GM19099 (cell line): Measurements from ENCODE around the gene HYAL3.

ENCODE experiments used
- POLR2A ChIP-seq: IDR thresholded peaks from 3 replicates; pipeline ENCODE4 v1.6.1; 2011; ENCODE audit warnings: low read depth; ENCODE audit not compliant: insufficient read length; ENCODE audit errors: extremely low read depth

The HYAL3 gene

DNA sequence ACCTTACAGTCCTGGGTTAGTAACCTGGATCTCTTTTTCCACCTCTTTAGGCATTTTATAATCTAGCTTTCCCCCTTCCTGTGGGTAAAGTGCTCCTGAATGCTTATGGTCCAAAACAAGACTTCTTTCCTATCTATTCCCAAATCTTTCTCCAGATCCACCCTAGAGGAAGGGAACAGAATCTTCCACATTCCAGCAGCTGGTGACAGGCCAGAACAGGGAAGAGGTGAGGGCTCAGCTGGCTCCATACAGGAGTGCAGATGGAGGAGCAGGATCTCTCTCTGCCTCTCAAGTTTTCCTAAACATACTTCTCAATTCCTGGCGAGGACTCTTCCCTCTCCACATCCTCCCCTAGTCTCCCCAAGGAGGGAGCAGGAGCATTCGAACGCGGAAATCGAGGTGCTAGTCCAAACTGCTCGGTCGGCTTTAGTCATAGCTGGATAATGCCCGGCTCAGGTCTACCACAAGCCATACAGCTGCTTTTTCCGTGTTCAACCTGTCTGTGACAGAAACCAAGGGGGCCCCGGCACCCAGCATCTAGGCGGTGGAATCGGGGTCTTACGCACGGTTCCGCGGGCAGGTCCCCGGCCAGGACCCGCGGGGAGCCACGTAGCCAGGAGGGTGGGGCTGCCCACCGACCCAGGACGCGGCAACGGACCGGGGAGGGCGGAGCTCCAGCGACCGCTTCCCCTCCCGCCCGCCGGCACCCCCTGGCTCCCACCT, 37.4 kb upstream of the HYAL3 start:
- no peak for TF ChIP-seq POLR2A

DNA sequence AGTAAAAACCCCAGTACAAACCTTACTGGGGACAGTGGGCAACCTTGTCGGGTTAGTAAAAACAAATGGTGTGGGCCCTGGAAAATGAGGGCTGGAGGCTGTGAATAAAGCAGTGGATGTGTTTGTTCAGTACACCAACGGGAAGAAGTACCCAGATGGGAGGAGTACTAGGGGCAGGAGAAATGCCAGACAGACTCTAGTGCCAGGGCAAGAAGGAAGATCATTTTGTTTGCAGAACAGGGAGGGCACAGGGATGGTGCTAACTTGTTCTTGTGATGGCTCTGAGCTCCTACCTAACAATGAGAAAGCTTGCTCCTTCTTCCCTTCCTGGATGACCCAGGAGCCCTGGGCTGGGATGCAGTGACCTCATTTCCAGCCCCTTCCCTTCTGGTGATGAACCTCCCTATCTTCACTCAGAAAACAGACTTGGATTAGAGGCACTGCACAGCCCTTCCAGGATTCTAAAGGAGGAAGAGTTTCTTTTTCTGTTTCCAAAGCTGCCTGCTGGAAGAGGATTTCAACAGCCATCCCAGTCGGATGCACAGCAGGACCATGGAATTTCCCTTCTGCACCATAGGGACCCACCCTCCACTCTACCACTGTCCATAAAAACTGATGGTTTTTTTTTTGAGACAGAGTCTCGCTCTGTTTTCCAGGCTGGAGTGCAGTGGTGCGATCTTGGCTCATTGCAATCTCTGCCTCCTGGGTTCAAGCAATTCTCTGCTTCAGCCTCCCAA, 35.3 kb upstream of the HYAL3 start:
- no peak for TF ChIP-seq POLR2A

DNA sequence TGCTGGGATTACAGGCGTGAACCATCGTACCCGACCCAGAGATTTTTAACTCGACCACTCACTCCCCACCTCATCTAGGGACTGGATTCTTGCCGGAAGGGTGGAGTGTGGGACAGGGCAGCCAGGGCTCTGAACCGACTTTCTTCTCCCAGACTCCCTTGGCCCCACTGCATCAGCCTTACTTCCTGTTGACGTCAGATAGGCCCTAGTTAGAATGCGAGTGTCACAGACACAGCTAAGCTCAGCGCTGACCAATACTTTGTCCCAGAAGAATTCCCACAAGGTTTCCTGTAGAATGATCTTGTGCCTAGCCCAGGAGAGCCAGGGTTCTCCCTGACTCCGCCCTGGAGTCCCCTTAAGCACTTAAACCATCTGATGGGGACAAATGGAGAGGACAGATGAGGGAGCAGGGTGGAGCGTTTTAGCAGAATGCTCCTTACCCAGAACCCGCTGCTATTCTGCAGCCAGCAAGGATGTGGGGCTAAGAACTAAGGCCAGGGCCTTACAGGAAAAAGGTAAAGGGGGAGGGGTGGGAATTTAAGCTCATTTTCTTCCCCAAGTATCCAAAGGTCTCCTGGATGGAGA, 34.6 kb upstream of the HYAL3 start:
- TF ChIP-seq POLR2A: no peak

DNA sequence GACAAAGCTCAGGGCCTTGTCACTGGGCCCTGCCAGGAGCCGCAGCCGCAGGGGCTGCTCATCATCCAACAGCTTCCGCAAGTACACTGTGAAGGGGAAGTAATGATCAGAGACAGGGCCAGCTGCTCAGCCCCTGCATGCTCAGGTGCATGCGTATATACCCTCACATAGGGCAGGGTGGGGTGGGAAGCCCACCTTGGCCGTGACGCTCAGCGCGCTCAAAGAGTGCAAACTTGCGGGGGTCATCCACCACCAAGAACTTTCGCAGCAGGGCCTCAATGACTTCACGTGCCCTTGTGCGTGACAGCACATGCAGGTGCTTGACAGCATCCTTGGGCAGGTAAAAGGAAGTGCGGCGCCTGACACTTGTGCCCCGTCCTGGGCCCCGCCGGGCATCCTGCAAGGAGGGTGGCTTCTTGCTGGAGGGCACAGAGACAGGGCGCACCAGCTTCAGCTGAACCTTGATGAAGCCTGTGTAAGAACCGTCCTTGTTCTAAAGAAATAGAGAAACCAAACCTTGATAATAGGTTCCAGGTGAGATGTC, 32.2 kb upstream of the HYAL3 start:
- TF ChIP-seq POLR2A: no peak

DNA sequence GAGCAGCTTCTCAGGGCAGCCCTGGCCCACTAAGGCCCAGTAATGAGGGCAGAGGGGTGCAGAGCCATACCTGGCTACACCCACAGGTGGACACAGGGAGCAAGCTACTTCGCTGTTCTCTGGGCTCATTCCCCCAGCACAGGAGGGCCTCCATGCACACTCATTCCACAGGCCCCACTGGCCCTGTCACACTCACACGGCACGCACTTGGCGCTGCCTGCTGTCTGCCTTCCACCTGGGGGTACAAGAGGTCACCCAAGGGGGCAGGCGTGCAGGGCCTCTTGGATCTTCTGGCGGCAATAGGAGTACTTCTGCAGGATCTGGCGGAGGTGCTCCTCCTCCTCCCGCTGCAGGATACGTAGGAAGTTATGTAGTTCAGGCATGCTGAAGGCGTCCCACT, 31.1 kb upstream of the HYAL3 start:
- no peak for TF ChIP-seq POLR2A

DNA sequence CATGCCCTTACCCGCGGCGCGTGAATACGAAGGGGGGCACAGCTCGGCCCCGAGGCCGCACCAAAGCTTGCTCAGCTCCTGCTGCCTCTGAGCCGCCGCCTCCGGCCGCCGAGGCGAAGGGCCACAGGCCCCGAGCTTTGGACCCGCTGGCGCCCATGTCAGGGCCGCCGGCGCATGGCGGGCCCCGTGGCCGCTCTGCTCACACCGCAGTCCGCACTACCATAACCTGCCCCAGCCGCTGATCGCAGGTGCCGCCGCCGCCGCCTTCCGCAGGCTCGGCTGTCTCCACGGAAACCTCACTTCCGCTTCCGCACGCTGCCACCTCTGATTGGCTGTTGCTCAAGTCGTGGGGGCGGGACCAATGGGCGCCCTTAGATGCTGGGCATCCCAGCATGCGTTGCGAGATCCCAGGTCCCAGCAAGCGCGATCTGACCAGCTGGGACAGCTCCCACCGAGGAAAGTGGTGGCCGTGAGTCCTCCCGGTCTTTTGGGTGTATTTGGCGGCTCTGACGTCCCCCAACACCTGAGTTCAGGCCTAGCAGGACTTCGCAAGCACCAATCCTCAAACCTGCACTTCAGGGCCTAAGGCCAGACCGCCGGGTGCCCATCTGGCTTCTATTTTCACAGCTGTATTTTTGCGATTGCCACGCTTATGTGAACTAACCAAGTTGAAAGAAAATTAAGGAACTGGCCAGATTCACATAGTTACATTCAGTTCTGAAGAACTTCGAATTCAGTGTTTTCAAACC, 28.9 kb upstream of the HYAL3 start, which contains the start of gene TUSC2:
TUSC2 (minus strand) TSS at position 281 of the 749 bp plus-strand sequence; CDS start at position 157, 124 bp downstream.
- TF ChIP-seq POLR2A: peak; percentile 92

DNA sequence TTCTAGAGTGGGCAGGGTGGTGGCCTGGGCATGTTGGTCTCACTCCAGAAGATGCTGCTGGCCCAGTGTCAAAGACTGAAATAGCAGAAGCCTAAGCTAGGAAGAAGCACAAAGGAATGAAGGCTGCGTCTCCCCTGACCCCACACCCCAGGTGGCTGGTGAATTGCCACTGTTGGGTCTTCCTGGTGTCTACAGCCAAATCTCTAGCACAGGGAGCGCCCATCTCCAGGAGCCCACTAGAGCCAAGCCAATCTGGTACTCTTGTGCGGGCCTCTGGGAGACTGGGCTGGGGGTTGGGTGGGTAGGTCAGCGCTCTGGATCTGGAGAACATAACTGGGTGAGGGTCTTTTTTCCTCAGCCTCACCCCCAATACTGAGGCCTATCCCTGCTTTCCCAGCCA, 27.9 kb upstream of the HYAL3 start:
- no peak for TF ChIP-seq POLR2A

DNA sequence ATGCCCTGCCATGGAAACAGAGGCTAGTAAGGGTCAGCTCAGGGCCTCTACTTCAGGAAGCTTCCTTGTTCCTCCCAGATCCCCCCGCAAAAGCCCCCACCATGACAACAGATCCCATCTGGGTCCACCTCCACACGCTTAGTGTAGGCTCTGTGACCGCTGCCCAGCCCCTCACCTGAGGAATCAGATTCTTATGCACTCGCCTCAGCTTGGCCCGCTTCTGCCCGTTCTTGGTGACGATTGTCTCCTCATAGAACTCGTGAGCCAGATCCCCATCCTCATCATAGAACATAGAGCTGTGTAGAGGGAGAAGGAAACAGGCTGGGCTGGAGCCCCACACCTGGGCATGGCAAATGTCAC, 27.0 kb upstream of the HYAL3 start:
- no peak for TF ChIP-seq POLR2A

DNA sequence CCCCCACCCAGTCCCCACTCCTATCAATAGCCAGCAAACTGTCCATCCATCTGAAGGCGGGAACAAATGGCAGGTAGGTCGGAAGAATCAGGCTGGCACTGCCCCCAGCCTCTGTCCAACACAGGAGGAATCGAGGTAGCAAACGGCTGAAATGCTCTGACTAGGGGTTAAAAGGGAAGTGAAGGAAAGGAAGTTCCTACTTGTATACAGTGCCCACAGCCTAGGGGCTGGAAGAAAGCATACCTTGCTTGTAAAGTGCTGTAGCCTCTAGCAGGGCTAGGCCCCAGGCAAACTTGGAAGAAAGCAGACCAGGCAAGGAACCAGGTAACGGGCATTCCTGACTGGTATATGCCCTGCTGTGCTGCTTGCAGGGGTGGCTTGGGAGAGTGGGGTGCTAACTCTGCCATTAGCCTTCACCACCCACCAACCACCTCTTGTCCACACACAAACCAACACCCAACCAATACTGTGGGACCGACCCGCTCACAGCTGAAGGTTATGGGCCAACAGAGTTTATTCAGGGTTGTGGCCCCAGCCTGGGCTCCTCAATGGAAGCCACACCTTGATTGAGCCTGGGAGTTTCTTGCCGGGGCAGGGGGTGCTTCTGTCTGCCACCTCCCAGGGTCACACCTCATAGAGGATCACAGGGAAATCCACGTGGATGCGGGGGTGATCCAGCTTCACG, 26.4 kb upstream of the HYAL3 start:
- TF ChIP-seq POLR2A: no peak

DNA sequence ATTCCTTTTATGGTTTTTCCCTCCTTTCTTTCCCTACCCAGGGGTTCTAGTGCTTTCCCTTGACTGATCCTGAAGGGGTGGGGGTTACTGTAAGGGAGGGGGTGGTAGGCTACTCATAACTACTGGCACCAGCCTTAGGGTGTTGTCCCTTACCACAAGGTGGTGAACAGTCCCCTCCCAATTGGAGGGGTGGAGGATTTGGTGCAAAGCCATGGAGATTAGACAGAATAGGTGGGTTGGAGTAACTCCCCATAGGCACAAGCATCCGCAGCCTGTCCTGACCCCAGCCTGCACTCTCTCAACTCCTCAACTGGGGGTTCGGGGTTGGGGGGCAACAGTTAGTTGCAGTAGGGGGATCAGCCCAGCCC, 25.9 kb upstream of the HYAL3 start:
- TF ChIP-seq POLR2A: no peak

DNA sequence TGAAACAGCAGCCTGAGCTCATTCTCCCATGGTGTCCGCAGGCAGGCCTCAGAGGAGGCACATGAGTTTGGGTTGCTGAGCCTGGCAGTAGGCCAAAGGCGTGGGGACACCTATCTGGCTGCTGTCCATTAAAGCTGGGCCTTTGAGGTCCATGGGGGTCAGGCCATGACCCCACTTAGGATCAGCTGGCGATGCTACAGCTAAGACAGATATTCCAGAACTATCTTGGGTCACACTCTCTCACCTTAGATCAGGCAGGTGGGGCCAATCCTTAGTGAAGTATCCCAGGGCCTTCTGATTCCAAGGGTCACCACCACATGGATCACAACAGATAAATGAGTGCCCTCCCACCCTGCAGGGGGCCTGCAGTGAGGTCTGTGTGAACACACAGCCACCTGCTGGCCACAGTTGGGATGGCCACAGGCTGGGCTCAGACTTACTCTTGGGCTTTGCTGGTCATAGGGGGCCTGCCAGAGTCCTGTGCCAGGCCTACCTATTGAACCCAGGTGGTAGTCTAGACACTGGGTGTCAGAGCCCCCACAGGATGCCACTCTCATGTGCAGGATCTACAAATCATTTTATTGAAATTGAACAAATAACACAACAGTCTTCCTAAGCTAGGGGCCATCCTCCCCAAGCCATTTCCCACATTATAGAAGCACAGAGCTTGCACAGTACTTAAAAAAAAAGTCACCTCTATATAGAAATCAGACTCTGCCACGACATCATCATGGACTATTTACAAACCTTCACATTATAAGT, 25.3 kb upstream of the HYAL3 start:
- no peak for TF ChIP-seq POLR2A

DNA sequence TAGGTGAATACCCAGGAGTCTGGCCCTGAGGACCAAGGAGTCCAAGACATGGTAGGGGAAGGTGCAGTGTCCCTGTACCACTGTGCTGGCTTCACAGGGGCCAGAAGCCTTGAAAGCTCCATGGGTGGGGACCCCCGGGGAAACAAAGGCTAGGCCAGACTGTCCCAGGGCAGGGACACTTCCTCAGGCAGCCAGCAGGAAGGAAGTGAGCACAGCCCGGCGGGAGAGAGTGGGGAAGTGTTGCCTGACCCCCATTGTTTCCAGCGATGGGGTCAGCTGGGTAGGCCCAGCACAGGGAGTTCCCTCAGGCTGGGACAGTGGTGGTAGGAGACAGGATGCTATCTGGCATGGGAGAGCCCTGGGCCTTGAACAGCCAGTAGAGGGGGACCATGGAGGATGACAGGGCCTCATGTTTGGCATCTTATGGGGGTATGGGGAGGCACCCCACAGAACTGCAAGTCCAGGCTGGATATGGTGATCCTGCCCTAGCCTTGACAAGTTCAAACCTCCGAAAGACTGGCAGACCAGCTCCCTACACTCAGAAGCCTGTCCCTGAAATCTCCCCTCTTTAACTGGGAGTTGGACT, 24.5 kb upstream of the HYAL3 start:
- TF ChIP-seq POLR2A: no peak

DNA sequence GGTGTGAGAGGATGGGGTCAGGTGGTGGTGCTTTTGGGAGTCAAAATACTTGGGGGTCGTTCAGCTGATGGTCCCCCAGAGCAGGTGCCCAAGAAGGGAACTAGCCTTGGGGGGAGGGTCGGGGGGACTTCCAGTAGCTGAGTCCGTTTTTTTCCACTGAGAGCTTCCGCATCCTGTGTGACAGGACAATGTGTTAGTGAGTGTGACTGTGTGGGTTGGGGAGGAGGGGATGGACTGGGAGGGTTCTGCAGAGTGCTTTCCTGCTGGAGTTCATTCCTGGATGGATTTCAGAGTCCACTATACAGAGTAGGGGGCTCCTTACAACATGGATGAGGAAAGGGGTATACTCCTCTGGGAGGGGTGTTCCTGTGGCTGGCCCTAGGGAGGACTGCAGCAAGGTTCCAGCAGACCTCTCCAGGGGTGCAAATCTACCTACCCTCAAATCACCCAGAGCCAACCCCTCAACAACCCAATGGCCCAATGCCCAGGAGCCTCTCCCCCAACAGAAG, 23.9 kb upstream of the HYAL3 start:
- no peak for TF ChIP-seq POLR2A
